Spinal cord (tissue), 10 donors: ENCODE results near the gene KRTAP10-6. TPM values are rescaled to one million over a fixed set of nuclear protein-coding genes. Genes with fewer than 3 reads are reported as not detected.
"Not testable (repeated sequence)": the region's sequence is repeated elsewhere in the genome, so short reads cannot be mapped to it uniquely, and the experiment has no call there.

ENCODE experiments used
- DNase-seq, 6 donors: peaks; one replicate each; pipeline versions ENCODE4 v3.0.0 to v3.0.0-alpha.2; 2013 to 2015; ENCODE audit warnings: low spot score in 6 of 6, low read depth in 4 of 6
- H3K27ac ChIP-seq: one replicate; pipeline ENCODE4 v1.5.1; 2013; ENCODE audit warnings: low read depth, low read length, control low read depth
- H3K27me3 ChIP-seq: one replicate; pipeline ENCODE4 v1.6.1; 2013; ENCODE audit warnings: low read length; ENCODE audit not compliant: control insufficient read depth, insufficient read depth
- H3K36me3 ChIP-seq: one replicate; pipeline ENCODE4 v1.6.1; 2013; ENCODE audit warnings: low read length; ENCODE audit not compliant: control insufficient read depth, insufficient read depth
- H3K4me1 ChIP-seq: one replicate; pipeline ENCODE4 v1.6.1; 2013; ENCODE audit warnings: low read length; ENCODE audit not compliant: control insufficient read depth, insufficient read depth
- H3K4me3 ChIP-seq: one replicate; pipeline ENCODE4 v1.5.1; 2013; ENCODE audit warnings: low read depth, low read length, control low read depth
- H3K9me3 ChIP-seq: one replicate; pipeline ENCODE4 v1.6.1; 2013; ENCODE audit warnings: low read length; ENCODE audit not compliant: control insufficient read depth, insufficient read depth
- WGBS: methylation state at CpG from one replicate; pipeline ENCODE4 v1.1.5; 2013; ENCODE audit warnings: missing lambda C conversion rate; ENCODE audit not compliant: insufficient coverage; 5-methylcytosine and 5-hydroxymethylcytosine counted together
- polyA plus RNA-seq, 2 donors: library from polyadenylated mRNA; unstranded; fragments of 120-200 nt; gene quantifications; one replicate each; pipeline ENCODE4 v1.2.1, GENCODE V29; 2013; ENCODE audit not compliant: insufficient read length in 2 of 2
- total RNA-seq, 2 donors: library from RNA; depleted of rRNA in 1 of 2; stranded (reverse); fragments of 120-200 nt in 1 of 2; fragments of >200 nt in 1 of 2; gene quantifications; one replicate each; pipeline versions ENCODE4 v1.2.3 to v1.2.4, GENCODE V29; 2013 to 2014
- donor health status: healthy.

KRTAP10-6 gene
- total and polyA plus RNA-seq, 4 donors, result not detected

GRCh38 chr21:44612029-44612486 lies 19.8 kb upstream of the KRTAP10-6 start, which contains the start of gene KRTAP10-8:
Gene KRTAP10-8 (plus strand): TSS chr21:44612079. CDS start chr21:44612101, 22 bp downstream.
- no peaks in the 10 kb centered on the region for H3K27me3 ChIP-seq

GRCh38 chr21:44611551-44611950 lies 19.2 kb upstream of the KRTAP10-6 start:
- Histone ChIP-seq H3K4me3 (no peak overlapping the region), H3K9me3 (peaks cover 6% of the 10 kb centered on the region), H3K27me3 (no peaks in the 10 kb centered on the region), H3K4me1 (no peaks in the 10 kb centered on the region), H3K27ac (no peak overlapping the region), H3K36me3 (no peaks in the 10 kb centered on the region)
- DNase-seq, result no peak
- WGBS, result 95% methylated on average over 3 of the region's 4 CpGs

More at GRCh38 chr21:44612029-44612486, 19.8 kb upstream of the KRTAP10-6 start, which contains the start of gene KRTAP10-8:
- Histone ChIP-seq H3K4me1 (no peaks in the 10 kb centered on the region), H3K4me3 (no peak within 1 kb of the TSS), H3K27ac (no peak within 1 kb of the TSS), H3K36me3 (no peaks in the 10 kb centered on the region), H3K9me3 (peaks cover 6% of the 10 kb centered on the region)
- WGBS, result 86% methylated on average over 8 of the region's 8 CpGs
- no peak for DNase-seq

- H3K9me3 ChIP-seq, H3K27me3 ChIP-seq, H3K27ac ChIP-seq, DNase-seq, H3K4me1 ChIP-seq, H3K36me3 ChIP-seq, H3K4me3 ChIP-seq: not testable (repeated sequence)
- 98% methylated on average over 6 of the region's 7 CpGs for WGBS
Measured at GRCh38 chr21:44610157-44610843, 18.0 kb upstream of the KRTAP10-6 start.

GRCh38 chr21:44609193-44609592 lies 16.9 kb upstream of the KRTAP10-6 start:
- H3K36me3 ChIP-seq, result no peaks in the 10 kb centered on the region
- H3K4me1 ChIP-seq, result no peaks in the 10 kb centered on the region
- H3K27me3 ChIP-seq, result no peaks in the 10 kb centered on the region
- H3K27ac ChIP-seq, result no peak overlapping the region
- DNase-seq, result no peak
- peaks cover 6% of the 10 kb centered on the region for H3K9me3 ChIP-seq
- H3K4me3 ChIP-seq, result no peak overlapping the region

- Histone ChIP-seq H3K9me3 (peaks cover 6% of the 10 kb centered on the region), H3K36me3 (no peaks in the 10 kb centered on the region), H3K4me3 (no peak overlapping the region), H3K4me1 (no peaks in the 10 kb centered on the region), H3K27me3 (no peaks in the 10 kb centered on the region), H3K27ac (no peak overlapping the region)
- WGBS, result 74% methylated on average over 2 of the region's 4 CpGs
- no peak for DNase-seq
Measured at GRCh38 chr21:44606495-44606894, 14.2 kb upstream of the KRTAP10-6 start.

- no peaks in the 10 kb centered on the region for H3K4me1 ChIP-seq
- H3K27ac ChIP-seq, result no peak overlapping the region
- no peak for DNase-seq
- 92% methylated on average over 5 of the region's 8 CpGs for WGBS
- no peaks in the 10 kb centered on the region for H3K9me3 ChIP-seq
- H3K36me3 ChIP-seq, result no peaks in the 10 kb centered on the region
- no peak overlapping the region for H3K4me3 ChIP-seq
- no peaks in the 10 kb centered on the region for H3K27me3 ChIP-seq
Measured at GRCh38 chr21:44603911-44604310, 11.6 kb upstream of the KRTAP10-6 start.

GRCh38 chr21:44603109-44603875 lies 11.0 kb upstream of the KRTAP10-6 start:
- Histone ChIP-seq H3K4me3 (no peak overlapping the region), H3K36me3 (no peaks in the 10 kb centered on the region), H3K4me1 (no peaks in the 10 kb centered on the region), H3K9me3 (no peaks in the 10 kb centered on the region), H3K27ac (no peak overlapping the region), H3K27me3 (no peaks in the 10 kb centered on the region)
- WGBS, result 69% methylated on average over 17 of the region's 17 CpGs
- DNase-seq, result no peak

GRCh38 chr21:44602463-44602850 lies 10.2 kb upstream of the KRTAP10-6 start:
- 75% methylated on average over 21 of the region's 21 CpGs for WGBS
- H3K27me3 ChIP-seq, result no peaks in the 10 kb centered on the region
- no peak for DNase-seq

GRCh38 chr21:44601596-44602462 lies 9.5 kb upstream of the KRTAP10-6 start:
- DNase-seq, result no peak
- Histone ChIP-seq H3K36me3 (no peaks in the 10 kb centered on the region), H3K9me3 (no peaks in the 10 kb centered on the region), H3K4me3 (no peak overlapping the region), H3K4me1 (no peaks in the 10 kb centered on the region), H3K27me3 (no peaks in the 10 kb centered on the region), H3K27ac (no peak overlapping the region)
- 77% methylated on average over 23 of the region's 23 CpGs for WGBS

More at GRCh38 chr21:44602463-44602850, 10.2 kb upstream of the KRTAP10-6 start:
- Histone ChIP-seq H3K4me3 (no peak overlapping the region), H3K27ac (no peak overlapping the region), H3K9me3 (no peaks in the 10 kb centered on the region), H3K4me1 (no peaks in the 10 kb centered on the region), H3K36me3 (no peaks in the 10 kb centered on the region)
